GM12878 (cell line): ENCODE results near the gene CHCHD6. TPM values are rescaled to one million over a fixed set of nuclear protein-coding genes. Genes with fewer than 3 reads are reported as not detected.

Experiments
- ATAC-seq: fragments of 200-7000 bp; cut with Tn5 transposase; 3 replicates; pipeline ENCODE4 v1.9.1; 2020; ENCODE audit warnings: mild to moderate bottlenecking, moderate library complexity
- BruUV-seq: library from RNA; stranded (reverse); fragments of 400-500 nt; replicated peaks from 2 replicates; lab custom pipeline; 2021; lab: Mats Ljungman, UMichigan
- CTCF ChIA-PET: fragments of 300-600 bp; sonication (Branson Sonifier 250); formaldehyde crosslinking; extraction: SDS; loops from one replicate; lab custom pipeline; 2021; ENCODE audit warnings: inconsistent platforms; lab: Yijun Ruan, JAX
- POLR2A ChIA-PET: fragments of 350-600 bp; formaldehyde crosslinking; extraction: SDS; loops from one replicate; lab custom pipeline; 2021; ENCODE audit warnings: inconsistent platforms; lab: Charles Lee
- RAD21 ChIA-PET: fragments of 300-600 bp; sonication (Branson Sonifier 250); formaldehyde crosslinking; loops from one replicate; lab custom pipeline; 2023; ENCODE audit warnings: antibody characterized with exemption; ENCODE audit not compliant: unreplicated experiment; lab: Charles Lee
- SMC1A ChIA-PET: fragments of 300-600 bp; sonication (Branson Sonifier 250); formaldehyde crosslinking; loops from one replicate; lab custom pipeline; 2023; ENCODE audit not compliant: unreplicated experiment, uncharacterized antibody; lab: Charles Lee
- DNase-seq: peaks from one replicate; pipeline ENCODE4 v3.0.0-alpha.2; 2011; ENCODE audit warnings: low read depth, low spot score
- FAIRE-seq: peaks from 3 replicates; lab custom pipeline; 2011; peaks lifted over from hg19 to GRCh38; lab: Jason Lieb, UNC
- H2AFZ ChIP-seq: 2 replicates; pipeline ENCODE4 v1.6.0; 2011; ENCODE audit warnings: low read depth, low read length, control low read depth; ENCODE audit not compliant: control insufficient read depth
- H3K27ac ChIP-seq: 2 replicates; pipeline ENCODE4 v1.5.1; 2011; ENCODE audit warnings: control low read depth; ENCODE audit not compliant: control insufficient read depth, insufficient read depth
- H3K27me3 ChIP-seq, 2 experiments: replicated peaks in 1 of 2; 2 replicates each; pipeline versions ENCODE4 v1.6.0 to v1.6.1; 2011; ENCODE audit warnings: low read length in 1 of 2; ENCODE audit not compliant: control insufficient read depth in 2 of 2, insufficient read depth in 2 of 2
- H3K36me3 ChIP-seq, 2 experiments: 2 replicates each; pipeline ENCODE4 v1.5.1; 2011; ENCODE audit warnings: low read length in 1 of 2; ENCODE audit not compliant: control insufficient read depth in 2 of 2, insufficient read depth in 2 of 2
- H3K4me1 ChIP-seq: 2 replicates; pipeline ENCODE4 v1.6.1; 2011; ENCODE audit warnings: mild to moderate bottlenecking, low read length, moderate library complexity, mixed read lengths; ENCODE audit not compliant: control insufficient read depth, insufficient read depth
- H3K4me2 ChIP-seq: 2 replicates; pipeline ENCODE4 v1.6.0; 2011; ENCODE audit warnings: control low read depth; ENCODE audit not compliant: control insufficient read depth, insufficient read depth
- H3K4me3 ChIP-seq: fragments of 200-600 bp; sonication (generic); 2 replicates; pipeline ENCODE4 v1.5.1; 2016
- H3K79me2 ChIP-seq: 2 replicates; pipeline ENCODE4 v1.6.0; 2011; ENCODE audit warnings: low read length; ENCODE audit not compliant: control insufficient read depth, insufficient read depth
- H3K9ac ChIP-seq: 2 replicates; pipeline ENCODE4 v1.8.0; 2011; ENCODE audit warnings: low read length, control low read depth, mixed read lengths; ENCODE audit not compliant: control insufficient read depth, insufficient read depth
- H3K9me3 ChIP-seq: replicated peaks from 3 replicates; pipeline ENCODE4 v1.5.1; 2011; ENCODE audit warnings: mild to moderate bottlenecking, low read length; ENCODE audit not compliant: control insufficient read depth, insufficient read depth
- H4K20me1 ChIP-seq: 2 replicates; pipeline ENCODE4 v1.6.0; 2011; ENCODE audit not compliant: control insufficient read depth, insufficient read depth
- ATF3 ChIP-seq: IDR thresholded peaks from 2 replicates; pipeline ENCODE4 v1.6.1; 2011; ENCODE audit warnings: low read depth, mild to moderate bottlenecking, low read length, moderate library complexity, borderline replicate concordance; ENCODE audit errors: extremely low read depth
- BCL3 ChIP-seq: IDR thresholded peaks from 2 replicates; pipeline ENCODE4 v1.6.1; 2011; ENCODE audit warnings: borderline replicate concordance, low read depth, mild to moderate bottlenecking, moderate library complexity, low read length; ENCODE audit not compliant: insufficient read depth, poor library complexity, severe bottlenecking
- BMI1 ChIP-seq: fragments of 450-650 bp; IDR thresholded peaks from 2 replicates; pipeline ENCODE4 v1.6.1; 2016; ENCODE audit warnings: mild to moderate bottlenecking, moderate library complexity, borderline replicate concordance
- DPF2 ChIP-seq: fragments of 450-650 bp; IDR thresholded peaks from 2 replicates; pipeline ENCODE4 v1.6.1; 2017; ENCODE audit warnings: mild to moderate bottlenecking
- E4F1 ChIP-seq: fragments of 450-650 bp; IDR thresholded peaks from 2 replicates; pipeline ENCODE4 v1.6.1; 2018; ENCODE audit warnings: borderline replicate concordance, mild to moderate bottlenecking; ENCODE audit not compliant: partially characterized antibody
- EED ChIP-seq: sonication (generic); IDR thresholded peaks from 2 replicates; pipeline ENCODE4 v1.6.1; 2016; ENCODE audit warnings: antibody characterized with exemption, low read depth
- GATAD2B ChIP-seq: fragments of 450-650 bp; conservative IDR thresholded peaks from 2 replicates; pipeline ENCODE4 v1.6.1; 2017; ENCODE audit warnings: low read depth, mild to moderate bottlenecking, moderate library complexity
- KAT2A ChIP-seq: conservative IDR thresholded peaks from 2 replicates; pipeline ENCODE4 v1.6.1; 2011; ENCODE audit warnings: low read depth, low read length; ENCODE audit not compliant: control insufficient read depth
- NRF1 ChIP-seq: conservative IDR thresholded peaks from 2 replicates; pipeline ENCODE4 v1.6.1; 2011; ENCODE audit warnings: mild to moderate bottlenecking, low read depth, low read length, improper control_type of control experiment
- PAX5 ChIP-seq: IDR thresholded peaks from 2 replicates; pipeline ENCODE4 v1.6.1; 2011; ENCODE audit warnings: low read depth, low read length, borderline replicate concordance
- TBL1XR1 ChIP-seq: IDR thresholded peaks from 2 replicates; pipeline ENCODE4 v1.6.1; 2012; ENCODE audit warnings: low read depth, low read length, improper control_type of control experiment
- YBX1 ChIP-seq: fragments of 450-650 bp; IDR thresholded peaks from 2 replicates; pipeline ENCODE4 v1.6.1; 2016; ENCODE audit warnings: antibody characterized with exemption
- ZSCAN29 ChIP-seq: fragments of 450-650 bp; IDR thresholded peaks from 2 replicates; pipeline ENCODE4 v1.6.1; 2017; ENCODE audit warnings: mild to moderate bottlenecking, moderate library complexity
- WGBS: methylation state at CpG from one replicate; pipeline ENCODE4 v1.1.6; 2016; ENCODE audit warnings: low lambda C conversion rate; ENCODE audit not compliant: insufficient replicate concordance, insufficient coverage; ENCODE audit errors: missing lambda C conversion rate; 5-methylcytosine and 5-hydroxymethylcytosine counted together
- in situ Hi-C: fragments of 300-500 bp; cut with MboI; formaldehyde crosslinking; loops from 9 replicates; pipeline ENCODE4 v1.14.3; 2018; ENCODE audit warnings: mixed read lengths
- intact Hi-C: fragments of 100-400 bp; cut with micrococcal nuclease; formaldehyde crosslinking; loops from one replicate; pipeline ENCODE4 v1.14.2; 2022; ENCODE audit not compliant: unreplicated experiment
- polyA plus RNA-seq, 11 experiments: library from polyadenylated mRNA; depleted of rRNA in 4 of 11; unstranded in 6 of 11; stranded (reverse) in 5 of 11; fragments of >200 nt; fragmentation: Nextera tagmentation in 4 of 11; fragmentation: Illumina TruSeq in 1 of 11; extraction: Ambion mirVana in 4 of 11; extraction: Trizol in 1 of 11; gene quantifications; 1 replicate in 1 of 11; 2 replicates in 10 of 11; pipeline versions ENCODE4 v1.2.1 to v1.2.3, GENCODE V29; 2011 to 2016; ENCODE audit warnings: inconsistent platforms in 2 of 11, missing spikeins in 2 of 11, low read depth in 1 of 11
- total RNA-seq, 4 experiments: library from RNA; depleted of rRNA in 3 of 4; stranded (reverse); fragments of >200 nt in 3 of 4; fragmentation: Illumina TruSeq in 1 of 4; extraction: Trizol in 1 of 4; gene quantifications; 2 replicates each; pipeline versions ENCODE4 v1.2.1 to v1.2.3, GENCODE V29; 2013 to 2021

CHCHD6 gene
- total and polyA plus RNA-seq, 10 of the 15 experiments (the other 5 are each of a cell fraction or from before 2014, with no cell fraction given), result 2.7 to 16.7 (median 12.3) TPM

- Histone ChIP-seq H3K36me3 (peaks cover 0 to 2% of the 10 kb centered on the region in 2 experiments; a peak in 2 of 4 replicates), H3K79me2 (no peaks in the 10 kb centered on the region), H4K20me1 (no peaks in the 10 kb centered on the region), H3K4me2 (no peak overlapping the region), H3K27ac (no peak overlapping the region), H3K4me3 (no peak overlapping the region), H3K9me3 (no peaks in the 10 kb centered on the region), H2AFZ (no peak overlapping the region), H3K4me1 (peaks cover 4% of the 10 kb centered on the region; the same call in 1 of the 2 replicates), H3K27me3 (no peaks in the 10 kb centered on the region), H3K9ac (no peak overlapping the region)
- ATAC-seq (no peak), FAIRE-seq (no peak), DNase-seq (no peak)
- WGBS, result 89% methylated on average over 5 of the region's 5 CpGs
- in situ Hi-C loops, result no loop called here
- POLR2A ChIA-PET, result no interaction called here
- CTCF ChIA-PET, result no interaction called here
- RAD21 ChIA-PET, result no interaction called here
- no peak for TF ChIP-seq EED
- TF ChIP-seq ZSCAN29, result no peak
- no peak for TF ChIP-seq KAT2A
- TF ChIP-seq ATF3, result no peak
- no peak for TF ChIP-seq BMI1
- no peak for TF ChIP-seq DPF2
- TF ChIP-seq TBL1XR1, result no peak
- TF ChIP-seq GATAD2B, result no peak
- no peak for TF ChIP-seq YBX1
- no peak for TF ChIP-seq PAX5
- no peak for TF ChIP-seq BCL3
- TF ChIP-seq NRF1, result no peak
- no peak for TF ChIP-seq E4F1
- SMC1A ChIA-PET, result no interaction called here
- BruUV-seq, result no TSS peak
- intact Hi-C loops, result no loop called here
Observed at GRCh38 chr3:126733061-126733430, 29.0 kb downstream of the CHCHD6 start.
